Measurements from ENCODE around the gene HAGHL.

The HAGHL gene, protein sequence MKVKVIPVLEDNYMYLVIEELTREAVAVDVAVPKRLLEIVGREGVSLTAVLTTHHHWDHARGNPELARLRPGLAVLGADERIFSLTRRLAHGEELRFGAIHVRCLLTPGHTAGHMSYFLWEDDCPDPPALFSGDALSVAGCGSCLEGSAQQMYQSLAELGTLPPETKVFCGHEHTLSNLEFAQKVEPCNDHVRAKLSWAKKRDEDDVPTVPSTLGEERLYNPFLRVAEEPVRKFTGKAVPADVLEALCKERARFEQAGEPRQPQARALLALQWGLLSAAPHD

DNA sequence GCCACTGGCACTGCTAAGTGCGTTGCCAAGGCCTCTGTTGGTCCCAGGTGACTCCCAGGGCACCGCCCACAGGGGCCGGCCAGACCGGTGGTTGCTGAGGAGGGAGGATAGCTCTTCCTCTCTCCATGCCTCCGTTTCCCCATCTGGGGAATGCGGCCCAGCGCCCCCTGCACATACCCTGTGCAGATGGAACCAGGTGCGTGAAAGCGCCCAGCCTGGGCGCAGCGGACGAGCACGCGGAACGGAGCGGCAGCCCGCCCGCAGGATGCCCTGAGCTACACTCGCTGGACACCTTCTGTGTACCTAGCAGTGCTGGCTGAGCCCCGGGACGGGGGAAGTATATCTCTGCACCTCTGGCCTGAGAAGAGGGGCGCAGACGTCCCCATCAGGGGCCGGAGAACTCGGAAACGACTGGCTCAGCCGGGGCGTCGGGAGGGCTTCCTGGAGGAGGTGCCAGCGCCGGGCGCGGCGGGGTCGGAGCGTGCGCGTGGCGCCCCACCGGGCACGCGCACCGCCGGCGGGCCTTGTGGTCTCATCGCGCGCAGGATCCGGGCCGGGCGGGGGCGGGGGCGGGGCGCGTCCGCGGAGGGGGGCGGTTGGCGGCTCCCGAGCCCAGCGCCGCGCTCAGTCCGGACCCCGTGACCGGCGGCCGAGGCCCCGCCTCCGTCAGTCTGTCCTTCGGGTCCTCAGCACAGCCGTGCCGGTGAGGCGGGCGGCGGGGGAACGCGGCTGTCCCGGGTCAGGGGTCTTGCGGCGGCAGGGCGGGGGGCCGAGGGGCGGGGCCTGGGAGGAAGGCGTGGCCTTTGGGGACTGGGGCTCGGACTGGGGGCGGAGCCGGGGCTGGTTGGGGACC, at the start of gene HAGHL, which contains the start of gene CCDC78:
Gene HAGHL, plus strand, starts transcription at position 669 of the 853 bp plus-strand sequence. CDS start 404 bp downstream, outside the sequence.
Gene CCDC78, minus strand, starts transcription at position 6 of the 853 bp plus-strand sequence. CDS start 76 bp downstream, outside the sequence.
- peak; percentile 55 for DNase-seq

DNA sequence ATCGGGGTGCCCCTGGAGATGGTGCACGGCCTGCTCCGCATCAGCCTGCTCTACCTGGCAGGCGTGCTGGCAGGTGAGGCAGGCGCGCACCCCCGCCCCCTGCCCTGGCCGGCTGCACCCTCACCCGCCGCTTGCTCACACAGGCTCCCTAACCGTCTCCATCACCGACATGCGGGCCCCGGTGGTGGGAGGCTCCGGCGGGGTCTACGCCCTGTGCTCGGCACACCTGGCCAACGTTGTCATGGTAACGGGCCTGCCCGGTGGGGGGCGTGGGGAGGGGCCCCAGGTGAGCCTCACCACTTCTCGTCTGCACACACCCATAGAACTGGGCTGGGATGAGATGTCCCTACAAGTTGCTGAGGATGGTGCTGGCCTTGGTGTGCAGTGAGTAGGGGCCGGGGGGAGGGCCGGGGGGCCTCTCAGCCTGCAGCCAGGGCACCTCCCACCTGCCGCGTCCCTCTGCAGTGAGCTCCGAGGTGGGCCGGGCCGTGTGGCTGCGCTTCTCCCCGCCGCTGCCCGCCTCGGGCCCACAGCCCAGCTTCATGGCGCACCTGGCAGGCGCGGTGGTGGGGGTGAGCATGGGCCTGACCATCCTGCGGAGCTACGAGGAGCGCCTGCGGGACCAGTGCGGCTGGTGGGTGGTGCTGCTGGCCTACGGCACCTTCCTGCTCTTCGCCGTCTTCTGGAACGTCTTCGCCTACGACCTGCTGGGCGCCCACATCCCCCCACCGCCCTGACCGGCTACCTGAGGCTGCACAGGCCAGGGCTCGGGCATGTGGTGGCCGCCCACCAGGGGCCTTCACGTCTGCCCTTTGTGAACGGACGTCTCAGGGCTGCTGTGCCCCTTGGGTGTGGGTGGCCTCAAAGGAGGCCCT, 49.4 kb upstream of the HAGHL start:
- DNase-seq: no peak

DNA sequence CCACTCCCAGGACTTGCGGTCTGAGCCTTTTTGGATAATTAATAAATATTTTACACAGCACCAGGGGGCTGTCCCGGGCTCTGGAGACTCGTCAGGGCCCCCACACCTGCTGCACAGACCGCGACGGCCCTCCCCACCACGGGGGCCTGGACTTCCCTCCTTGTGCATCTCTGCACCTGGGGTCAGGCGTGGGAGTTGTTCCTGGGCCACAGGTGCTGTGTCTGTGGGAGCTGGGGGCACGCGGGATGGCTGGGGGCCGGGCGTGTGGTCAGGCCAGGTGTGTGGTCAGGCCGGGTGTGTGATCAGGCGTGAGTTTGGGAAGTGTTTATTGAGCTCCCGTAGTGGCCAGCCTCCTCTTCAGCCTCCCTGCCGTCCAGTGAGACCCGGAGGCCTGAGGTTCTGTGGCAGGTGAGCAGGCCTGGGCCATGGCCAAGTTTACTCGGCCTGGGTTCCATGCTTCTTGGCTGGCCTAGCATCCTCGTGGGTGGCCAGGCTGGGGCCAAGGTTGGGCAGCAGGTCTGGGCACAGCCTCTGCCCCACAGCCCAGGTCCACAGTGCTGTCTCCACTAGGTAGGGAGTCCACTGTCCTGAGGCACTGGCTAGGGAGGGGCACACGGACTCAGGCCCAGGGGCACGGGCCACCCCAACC, 48.6 kb upstream of the HAGHL start:
- no peak for DNase-seq

DNA sequence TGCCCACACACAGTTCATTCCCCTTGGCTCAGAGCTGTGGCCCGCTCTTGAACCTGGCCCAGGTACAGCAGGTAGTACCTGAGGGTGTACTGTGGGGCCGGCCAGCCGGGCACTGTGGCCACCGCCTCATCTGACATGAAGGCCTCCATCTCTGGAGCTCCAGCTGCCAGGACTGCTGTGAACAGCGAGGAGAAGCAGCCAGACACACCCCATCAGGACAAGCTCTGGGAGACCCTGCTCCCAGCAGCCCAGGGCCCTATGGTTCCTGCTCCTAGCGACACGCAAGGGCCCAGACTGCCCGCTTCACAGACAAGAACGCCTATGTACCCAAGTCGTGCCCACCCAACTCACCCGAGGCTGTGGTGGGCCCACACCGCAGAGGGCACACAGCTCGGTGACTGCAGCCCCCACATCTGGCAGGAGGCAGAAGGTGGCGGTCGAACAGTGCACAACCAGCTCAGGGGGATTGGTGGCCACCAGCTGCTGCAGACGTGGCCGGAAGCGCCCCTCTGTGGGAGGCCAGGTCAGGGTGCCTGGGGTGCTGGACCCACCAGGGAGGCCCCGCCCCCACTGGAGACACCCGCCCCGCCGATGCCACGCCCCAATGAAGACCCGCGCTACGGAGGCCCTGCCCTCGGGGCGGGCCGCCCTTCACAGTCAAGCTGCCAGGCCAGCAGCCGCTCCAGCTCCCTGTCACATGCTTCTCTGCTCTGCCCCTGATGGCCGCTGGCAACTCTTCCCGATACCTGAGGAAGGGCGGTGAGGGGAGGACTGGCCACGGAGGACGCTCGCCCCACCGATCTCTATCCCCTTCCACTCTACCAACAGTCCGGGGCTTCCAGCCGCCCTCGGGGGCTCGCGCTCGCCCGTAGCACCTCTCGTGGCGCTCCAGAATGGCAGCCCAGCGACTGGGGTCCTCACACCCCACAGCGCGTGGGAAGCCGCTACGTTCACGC, 47.8 kb upstream of the HAGHL start:
- DNase-seq: peak; percentile 66

DNA sequence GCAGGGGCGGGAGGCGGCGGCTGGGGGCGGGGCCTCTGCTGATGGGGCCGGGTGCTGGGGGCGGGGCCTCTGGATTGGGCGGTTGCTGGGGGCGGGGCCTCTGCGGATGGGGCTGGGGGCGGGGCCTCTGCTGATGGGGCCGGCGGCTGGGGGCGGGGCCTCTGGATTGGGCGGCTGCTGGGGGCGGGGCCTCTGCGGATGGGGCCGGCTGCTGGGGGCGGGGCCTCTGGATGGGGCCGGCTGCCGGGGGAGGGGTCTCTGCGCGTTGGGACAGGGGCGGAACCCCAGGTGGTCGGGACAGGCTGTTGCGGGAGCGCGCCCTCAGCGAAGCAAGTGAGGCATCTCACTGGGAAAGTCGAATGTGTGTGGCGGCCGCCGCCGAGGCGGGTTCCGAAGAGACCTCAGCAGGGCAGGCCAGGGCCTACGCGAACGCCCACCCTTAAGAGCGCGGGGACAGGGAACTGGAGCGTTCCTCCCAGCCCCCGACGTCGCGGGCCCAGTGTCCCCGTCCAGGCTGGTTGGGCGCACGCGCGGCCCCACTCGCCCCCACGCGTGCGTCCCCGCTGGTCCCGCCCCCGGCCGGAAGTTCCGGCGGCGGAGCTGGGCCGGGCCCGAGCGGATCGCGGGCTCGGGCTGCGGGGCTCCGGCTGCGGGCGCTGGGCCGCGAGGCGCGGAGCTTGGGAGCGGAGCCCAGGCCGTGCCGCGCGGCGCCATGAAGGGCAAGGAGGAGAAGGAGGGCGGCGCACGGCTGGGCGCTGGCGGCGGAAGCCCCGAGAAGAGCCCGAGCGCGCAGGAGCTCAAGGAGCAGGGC, 46.9 kb upstream of the HAGHL start, which contains the start of gene STUB1:
Gene STUB1, plus strand, starts transcription at position 597 of the 811 bp plus-strand sequence. Its CDS starts 116 bp downstream, at position 713.
- DNase-seq: peak; percentile 86

DNA sequence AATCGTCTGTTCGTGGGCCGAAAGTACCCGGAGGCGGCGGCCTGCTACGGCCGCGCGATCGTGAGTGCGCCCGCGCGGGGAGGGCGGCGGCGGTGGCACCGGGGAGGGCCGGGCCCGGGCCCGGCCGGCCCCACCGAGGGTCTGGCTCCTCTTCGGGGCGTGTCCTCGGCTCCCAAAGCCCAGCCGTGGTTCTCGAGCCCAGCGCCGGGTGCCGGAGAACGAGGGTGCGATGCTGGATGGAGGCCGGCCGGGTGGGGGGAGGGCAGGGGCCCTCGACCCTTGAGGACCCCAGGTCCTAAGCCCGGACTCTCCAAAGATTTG, 46.3 kb upstream of the HAGHL start:
- no peak for DNase-seq

DNA sequence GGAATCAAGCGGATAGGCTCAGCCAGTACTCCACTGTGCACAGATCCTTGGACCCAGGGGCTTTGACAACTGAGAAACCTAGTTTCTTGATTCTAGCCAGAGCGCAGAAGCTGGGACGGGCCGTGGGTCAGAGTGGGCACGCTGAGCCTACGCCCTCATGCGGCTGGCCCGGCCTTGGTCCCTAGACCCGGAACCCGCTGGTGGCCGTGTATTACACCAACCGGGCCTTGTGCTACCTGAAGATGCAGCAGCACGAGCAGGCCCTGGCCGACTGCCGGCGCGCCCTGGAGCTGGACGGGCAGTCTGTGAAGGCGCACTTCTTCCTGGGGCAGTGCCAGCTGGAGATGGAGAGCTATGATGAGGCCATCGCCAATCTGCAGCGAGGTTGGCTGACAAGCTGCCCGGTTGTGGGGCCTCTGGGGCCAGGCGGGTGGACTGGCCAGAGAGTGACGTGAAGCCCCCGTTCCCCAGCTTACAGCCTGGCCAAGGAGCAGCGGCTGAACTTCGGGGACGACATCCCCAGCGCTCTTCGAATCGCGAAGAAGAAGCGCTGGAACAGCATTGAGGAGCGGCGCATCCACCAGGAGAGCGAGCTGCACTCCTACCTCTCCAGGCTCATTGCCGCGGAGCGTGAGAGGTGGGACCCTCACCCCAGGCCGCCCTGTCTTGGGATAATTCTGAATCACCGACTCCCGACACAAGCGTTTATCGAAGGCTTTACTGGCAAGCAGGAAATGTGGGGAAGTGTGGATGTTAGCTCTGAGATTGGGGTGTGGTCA, 45.8 kb upstream of the HAGHL start:
- peak; percentile 48 for DNase-seq

DNA sequence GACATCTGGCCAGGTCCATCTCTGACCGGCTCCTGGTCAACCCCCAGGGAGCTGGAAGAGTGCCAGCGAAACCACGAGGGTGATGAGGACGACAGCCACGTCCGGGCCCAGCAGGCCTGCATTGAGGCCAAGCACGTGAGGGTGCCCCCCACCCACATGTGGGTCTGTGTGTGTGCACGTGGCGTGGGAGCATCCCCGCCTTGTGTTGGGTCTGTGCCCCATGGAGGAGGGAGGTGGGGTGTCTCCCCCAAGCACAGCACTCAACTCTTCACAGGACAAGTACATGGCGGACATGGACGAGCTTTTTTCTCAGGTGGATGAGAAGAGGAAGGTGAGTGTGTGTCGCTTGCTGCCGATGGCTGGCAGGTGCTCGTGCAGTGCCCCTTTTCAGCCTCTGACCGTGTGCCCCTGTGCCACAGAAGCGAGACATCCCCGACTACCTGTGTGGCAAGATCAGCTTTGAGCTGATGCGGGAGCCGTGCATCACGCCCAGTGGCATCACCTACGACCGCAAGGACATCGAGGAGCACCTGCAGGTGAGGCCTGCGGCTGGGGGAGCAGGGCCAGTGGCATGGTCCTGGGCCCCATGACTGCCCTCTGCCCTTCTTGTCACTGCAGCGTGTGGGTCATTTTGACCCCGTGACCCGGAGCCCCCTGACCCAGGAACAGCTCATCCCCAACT, 45.0 kb upstream of the HAGHL start:
- peak; percentile 59 for DNase-seq

DNA sequence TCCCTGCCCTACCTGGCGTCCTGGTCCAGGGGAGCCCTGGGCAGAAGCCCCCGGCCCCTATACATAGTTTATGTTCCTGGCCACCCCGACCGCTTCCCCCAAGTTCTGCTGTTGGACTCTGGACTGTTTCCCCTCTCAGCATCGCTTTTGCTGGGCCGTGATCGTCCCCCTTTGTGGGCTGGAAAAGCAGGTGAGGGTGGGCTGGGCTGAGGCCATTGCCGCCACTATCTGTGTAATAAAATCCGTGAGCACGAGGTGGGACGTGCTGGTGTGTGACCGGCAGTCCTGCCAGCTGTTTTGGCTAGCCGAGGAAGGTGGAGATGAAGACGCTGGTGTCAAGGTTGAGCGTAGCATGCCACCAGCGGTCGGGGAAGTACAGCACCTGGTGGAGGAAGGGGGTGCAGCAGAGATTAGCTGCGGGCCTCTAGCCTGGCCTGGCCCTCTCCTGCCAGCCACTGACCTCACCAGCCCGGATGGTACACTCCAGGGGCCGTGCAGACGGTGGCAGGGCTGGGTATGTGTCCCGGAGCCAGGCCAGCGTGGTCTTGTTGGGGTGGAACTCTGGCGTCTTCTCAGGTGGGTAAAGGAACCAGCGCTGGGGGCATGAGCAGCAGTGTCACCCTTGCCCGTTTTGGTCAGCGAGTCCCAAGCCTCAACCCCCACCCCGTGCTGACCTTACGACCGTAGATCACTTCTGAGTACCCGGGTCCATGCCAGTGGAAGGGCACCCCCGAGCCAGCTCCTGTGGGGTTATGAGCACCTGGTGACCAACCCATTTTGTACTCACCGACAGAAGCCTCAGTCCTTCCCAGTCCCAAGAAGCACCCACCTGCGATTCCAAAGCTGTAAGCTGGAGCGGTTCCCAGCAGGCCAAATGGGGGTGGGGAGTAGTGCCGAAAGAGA, 44.2 kb upstream of the HAGHL start:
- no peak for DNase-seq

DNA sequence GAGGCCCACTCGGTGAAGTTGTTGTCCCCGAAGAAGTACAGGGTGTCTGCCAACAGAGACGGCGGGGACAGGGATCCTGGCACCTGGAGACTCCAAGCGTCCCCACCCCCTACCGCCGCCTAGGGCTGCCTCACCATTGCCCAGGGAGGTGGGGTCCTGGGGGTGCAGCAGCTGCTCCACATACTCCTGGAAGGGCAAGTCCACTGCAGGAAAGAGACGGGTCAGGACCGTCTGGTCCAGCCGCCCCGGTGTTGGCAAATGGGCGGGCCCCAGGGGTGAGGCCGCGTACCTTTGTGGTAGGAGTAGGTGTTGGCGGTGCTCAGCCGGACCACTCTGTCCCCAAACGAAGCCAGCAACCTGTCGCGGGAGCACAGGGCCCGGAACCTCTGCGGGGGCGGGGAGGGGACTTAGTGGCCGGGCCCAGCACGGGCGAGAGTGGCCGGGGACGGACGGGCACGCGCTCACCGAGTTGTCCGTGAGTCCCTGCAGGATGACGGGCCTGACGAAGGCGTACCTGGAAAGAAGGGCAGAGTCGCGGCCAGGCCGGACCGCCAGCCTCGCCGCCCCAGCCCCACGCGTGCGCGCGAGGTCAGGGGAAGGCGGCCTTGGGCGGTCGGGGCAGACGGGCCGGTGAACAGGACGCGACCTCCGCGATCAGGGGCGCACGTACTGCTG, 43.4 kb upstream of the HAGHL start:
- DNase-seq: no peak

DNA sequence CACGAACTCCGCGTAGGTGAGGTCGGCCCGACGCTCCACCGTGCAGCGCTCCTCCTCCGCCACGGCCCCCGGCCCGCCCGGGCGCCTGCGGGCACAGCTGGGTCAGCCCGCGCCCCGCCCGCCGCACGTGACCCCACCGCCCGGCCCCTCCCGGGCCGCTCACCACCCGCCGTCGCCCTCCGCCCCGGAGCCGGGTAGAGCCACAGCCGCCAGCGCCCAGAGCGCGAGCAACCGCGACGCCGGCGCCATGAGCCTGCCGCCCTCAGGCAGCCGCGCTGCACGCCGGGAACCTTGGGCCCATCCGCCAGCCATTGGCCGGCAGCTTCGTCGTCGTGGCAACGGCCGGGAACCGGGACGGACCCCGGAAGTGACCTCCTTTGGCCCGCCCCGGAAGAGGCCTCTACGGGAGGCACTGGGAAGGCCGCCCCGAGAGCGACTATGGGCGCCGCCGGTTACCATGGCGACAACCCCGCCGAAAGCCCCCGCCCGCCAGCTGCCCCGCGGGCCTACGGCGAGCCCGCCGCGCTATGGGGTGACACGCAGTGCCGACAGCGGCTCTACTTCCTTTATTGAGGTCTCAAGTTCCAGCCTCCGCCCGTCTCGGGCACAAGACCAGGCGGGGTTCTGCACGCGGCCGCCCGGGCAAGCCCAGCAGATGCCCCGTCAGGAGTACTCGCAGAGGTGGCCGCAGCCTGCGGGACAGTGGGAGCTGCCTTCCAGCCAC, 42.7 kb upstream of the HAGHL start, which contains the start of gene JMJD8:
Gene JMJD8, minus strand, starts transcription at position 264 of the 724 bp plus-strand sequence. Its CDS starts 15 bp downstream, at position 249.
- DNase-seq: peak; percentile 95

DNA sequence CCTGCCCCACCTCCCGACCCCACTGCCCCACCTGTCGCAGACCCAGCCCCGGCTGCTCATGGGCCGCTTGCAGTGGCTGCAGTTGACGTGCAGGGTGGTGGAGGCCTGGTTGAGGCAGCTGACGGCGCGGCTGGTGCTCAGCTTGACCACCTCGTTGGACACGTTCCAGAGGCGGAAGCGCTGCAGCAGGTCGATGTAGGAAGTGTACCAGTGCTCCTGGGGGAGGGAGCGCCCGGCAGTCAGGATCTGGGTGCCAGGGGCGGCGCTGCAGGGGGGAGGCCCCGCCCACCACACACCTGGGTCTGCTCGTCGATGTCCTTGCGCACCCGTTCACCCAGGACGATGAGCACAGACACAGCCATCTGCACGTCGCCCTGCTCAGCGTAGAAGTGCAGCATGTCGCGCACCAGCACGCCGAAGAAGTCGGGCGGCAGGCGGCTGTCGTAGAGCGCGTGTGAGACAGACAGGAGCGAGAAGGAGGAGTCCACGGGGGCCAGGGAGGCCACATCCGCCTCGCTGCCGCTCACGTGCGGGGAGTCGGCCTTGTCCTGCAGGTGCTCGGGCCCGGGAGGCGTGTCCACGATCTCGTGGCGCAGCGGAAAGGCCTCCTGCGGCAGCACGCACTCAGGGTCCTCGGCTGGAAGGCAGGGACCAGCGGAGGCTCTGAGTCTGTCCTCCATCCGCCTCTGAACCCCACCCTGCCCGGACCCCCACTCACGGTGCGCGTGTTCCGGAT, 41.8 kb upstream of the HAGHL start:
- no peak for DNase-seq

DNA sequence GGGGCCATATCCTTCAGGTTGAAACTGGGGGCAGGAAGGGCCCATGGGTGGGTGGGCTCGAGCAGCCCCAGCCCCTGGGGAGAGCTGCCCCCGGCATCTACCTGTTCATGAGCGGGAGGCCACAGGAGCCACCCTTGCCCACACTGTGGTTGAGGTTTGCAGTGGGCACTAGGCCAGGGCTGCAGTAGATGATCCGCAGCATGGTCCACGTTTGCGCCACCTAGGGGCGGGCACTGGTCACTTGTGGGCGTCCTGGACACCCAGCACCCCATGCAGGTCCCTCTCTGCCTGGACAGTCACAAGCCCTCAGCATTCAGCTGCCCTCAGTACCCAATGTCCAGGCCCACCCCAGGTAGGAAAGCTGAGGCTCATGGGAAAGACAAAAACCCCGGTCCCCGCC, 40.9 kb upstream of the HAGHL start:
- DNase-seq: peak; percentile 48

DNA sequence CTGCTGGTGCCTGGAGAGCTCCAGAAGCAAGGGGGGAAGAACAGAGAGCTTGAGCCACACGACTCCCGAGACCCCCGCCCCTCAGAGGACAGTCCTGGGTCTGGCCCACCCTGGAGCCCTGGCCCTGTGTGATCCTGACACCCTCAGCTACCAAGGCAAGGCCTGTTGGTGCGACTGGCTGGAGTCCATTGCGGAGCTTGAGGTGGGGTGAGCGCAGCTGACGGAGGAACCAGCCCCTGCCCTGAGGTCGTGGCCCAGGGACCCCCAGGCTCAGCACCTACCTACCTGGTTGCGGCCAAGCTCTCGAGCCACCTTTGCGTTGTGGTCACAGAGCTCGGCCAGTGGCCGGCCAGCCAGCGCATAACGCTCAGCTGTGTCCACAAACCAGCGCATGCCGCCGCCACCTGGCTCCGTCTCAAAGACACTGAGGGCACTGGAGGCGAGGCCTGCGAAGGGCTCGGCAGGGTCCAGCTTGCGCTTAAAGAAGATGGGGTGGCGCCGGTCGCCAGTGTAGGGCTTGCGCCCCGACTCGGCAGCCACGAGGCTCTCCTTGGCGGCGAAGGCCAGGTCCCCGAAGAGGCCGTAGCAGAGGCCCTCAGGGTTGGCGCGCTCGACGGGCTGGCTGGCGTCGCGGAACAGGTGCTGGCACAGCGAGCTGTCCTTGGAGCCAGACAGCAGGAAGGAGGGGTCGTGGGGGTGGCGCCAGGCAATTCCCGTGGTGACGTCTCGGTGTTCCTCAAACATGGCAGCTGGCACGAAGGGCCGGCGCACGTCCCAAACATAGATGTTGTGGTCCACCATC, 40.2 kb upstream of the HAGHL start:
- no peak for DNase-seq

DNA sequence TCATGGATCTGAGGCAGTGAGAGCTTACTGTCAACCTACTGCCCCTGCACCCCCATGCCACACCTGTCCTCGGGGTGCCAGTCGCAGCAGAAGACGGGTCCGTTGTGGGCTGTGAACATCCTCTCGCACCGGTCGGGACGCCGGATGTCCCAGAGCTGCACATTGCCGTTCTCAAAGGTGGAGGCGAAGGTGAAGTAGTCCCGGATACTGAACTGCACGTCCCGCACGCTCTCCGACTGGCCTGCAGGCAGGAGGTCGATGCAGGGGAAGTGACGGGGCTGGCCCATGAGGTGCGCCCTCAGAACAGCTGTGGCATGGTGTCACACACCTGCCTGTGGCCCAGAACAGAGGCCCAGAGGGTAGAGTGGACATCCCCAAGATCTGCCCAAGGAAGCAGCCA, 39.4 kb upstream of the HAGHL start:
- DNase-seq: no peak

Measured in EL (cell line).